ENCODE data around the gene RAD9A.

DNA sequence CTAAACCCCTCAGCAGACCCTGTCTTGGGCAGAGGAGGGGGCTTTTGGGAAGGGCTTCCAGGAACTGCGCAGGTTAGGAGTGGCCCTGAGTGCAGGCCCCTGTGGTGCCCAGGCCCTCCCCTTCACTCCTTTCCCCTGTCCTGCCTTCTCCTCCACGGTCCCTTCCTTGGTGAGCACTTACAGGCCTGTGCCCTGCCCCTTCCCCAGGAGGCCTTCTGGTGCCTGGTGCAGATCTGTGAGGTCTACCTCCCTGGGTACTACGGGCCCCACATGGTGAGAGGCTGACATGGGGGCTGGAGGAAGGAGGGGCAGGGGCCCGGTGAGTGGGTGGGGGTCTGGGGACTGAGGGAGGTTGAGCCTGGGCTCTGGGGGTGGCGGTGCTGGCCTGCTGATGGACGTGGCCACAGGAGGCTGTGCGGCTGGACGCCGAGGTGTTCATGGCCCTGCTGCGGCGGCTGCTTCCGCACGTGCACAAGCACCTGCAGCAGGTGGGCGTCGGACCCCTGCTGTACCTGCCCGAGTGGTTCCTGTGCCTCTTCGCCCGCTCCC, 14.7 kb downstream of the RAD9A start:
- TF ChIP-seq CTCF (IDR thresholded peaks at IDR 0.05), result no peak
- no peak for TF ChIP-seq POLR2A (IDR thresholded peaks at IDR 0.05)
- TF ChIP-seq EP300 (IDR thresholded peaks at IDR 0.05), result no peak
- no peak for TF ChIP-seq POLR2AphosphoS5 (IDR thresholded peaks at IDR 0.05)
